GM23338 (cell line): ENCODE measurements around the gene PFN1. TPM values are rescaled to one million over a fixed set of nuclear protein-coding genes. Genes with fewer than 3 reads are reported as not detected.

Source experiments
- ATAC-seq: fragments of 200-7000 bp; cut with Tn5 transposase; 3 replicates; pipeline ENCODE4 v1.9.1; 2020
- DNase-seq: peaks from one replicate; pipeline ENCODE4 v3.0.0-alpha.2; 2015; ENCODE audit warnings: low spot score
- H2AFZ ChIP-seq: fragments of 200-600 bp; sonication (generic); 2 replicates; pipeline ENCODE4 v1.8.0; 2016; ENCODE audit warnings: antibody characterized with exemption, mild to moderate bottlenecking, moderate library complexity
- H3F3A ChIP-seq: fragments of 200-600 bp; sonication (generic); replicated peaks from 2 replicates; pipeline ENCODE4 v1.8.0; 2017; ENCODE audit warnings: antibody characterized with exemption, mixed run types, low read depth
- H3K27ac ChIP-seq: fragments of 200-600 bp; sonication (generic); 2 replicates; pipeline ENCODE4 v1.6.1; 2016; ENCODE audit warnings: low read depth
- H3K27me3 ChIP-seq: fragments of 200-600 bp; sonication (generic); 2 replicates; pipeline ENCODE4 v1.8.0; 2016; ENCODE audit warnings: mild to moderate bottlenecking, mixed run types, moderate library complexity; ENCODE audit not compliant: insufficient read depth
- H3K36me3 ChIP-seq: fragments of 200-600 bp; sonication (generic); 2 replicates; pipeline ENCODE4 v1.8.0; 2016; ENCODE audit warnings: mild to moderate bottlenecking; ENCODE audit not compliant: insufficient read depth
- H3K4me1 ChIP-seq: fragments of 200-600 bp; sonication (generic); 2 replicates; pipeline ENCODE4 v1.8.0; 2016; ENCODE audit warnings: mild to moderate bottlenecking, moderate library complexity; ENCODE audit not compliant: insufficient read depth
- H3K4me2 ChIP-seq: fragments of 200-600 bp; sonication (generic); 2 replicates; pipeline ENCODE4 v1.7.1; 2017; ENCODE audit warnings: mixed run types
- H3K4me3 ChIP-seq: fragments of 200-600 bp; sonication (generic); 2 replicates; pipeline ENCODE4 v1.6.1; 2016; ENCODE audit warnings: mixed run types
- H3K79me2 ChIP-seq: fragments of 200-600 bp; sonication (generic); replicated peaks from 2 replicates; pipeline ENCODE4 v1.8.0; 2017; ENCODE audit warnings: mild to moderate bottlenecking; ENCODE audit not compliant: insufficient read depth
- H3K9me2 ChIP-seq: fragments of 200-600 bp; sonication (generic); 2 replicates; pipeline ENCODE4 v1.8.0; 2017; ENCODE audit not compliant: insufficient read depth
- H4K20me1 ChIP-seq: fragments of 200-600 bp; sonication (generic); replicated peaks from 2 replicates; pipeline ENCODE4 v1.8.0; 2017; ENCODE audit warnings: mild to moderate bottlenecking; ENCODE audit not compliant: insufficient read depth
- H3K27ac Mint-ChIP-seq: 2 replicates; pipeline ENCODE4 v1.8.0; 2020; ENCODE audit warnings: inconsistent platforms, mild to moderate bottlenecking, moderate library complexity, mixed read lengths
- H3K27me3 Mint-ChIP-seq: 3 replicates; pipeline ENCODE4 v1.8.0; 2022; ENCODE audit warnings: low read depth, mild to moderate bottlenecking, moderate library complexity, mixed read lengths, inconsistent platforms; ENCODE audit not compliant: insufficient read depth, poor library complexity
- H3K36me3 Mint-ChIP-seq: 3 replicates; pipeline ENCODE4 v1.8.0; 2021; ENCODE audit warnings: low read depth, mild to moderate bottlenecking, inconsistent platforms, moderate library complexity, mixed read lengths
- H3K4me1 Mint-ChIP-seq: 3 replicates; pipeline ENCODE4 v1.8.0; 2020; ENCODE audit warnings: mild to moderate bottlenecking, inconsistent platforms, mixed read lengths
- H3K4me3 Mint-ChIP-seq: 3 replicates; pipeline ENCODE4 v1.8.0; 2021; ENCODE audit warnings: moderate library complexity, mild to moderate bottlenecking, inconsistent platforms, mixed read lengths
- H3K9me3 Mint-ChIP-seq: 3 replicates; pipeline ENCODE4 v1.8.0; 2020; ENCODE audit warnings: moderate library complexity, mild to moderate bottlenecking, inconsistent platforms, mixed read lengths
- CREB1 ChIP-seq: fragments of 250-450 bp; sonication (Bioruptor Pico); IDR thresholded peaks from 2 replicates; pipeline ENCODE4 v1.5.0; 2020; ENCODE audit warnings: low read depth, mild to moderate bottlenecking, moderate library complexity
- ETS1 ChIP-seq: IDR thresholded peaks from 2 replicates; pipeline ENCODE4 v1.6.1; 2016; ENCODE audit warnings: antibody characterized with exemption
- EZH2 ChIP-seq: fragments of 200-600 bp; sonication (generic); IDR thresholded peaks from one replicate; pipeline ENCODE4 v1.8.0; 2017; ENCODE audit warnings: antibody characterized with exemption, mild to moderate bottlenecking, low read depth; ENCODE audit not compliant: unreplicated experiment
- EZH2phosphoT487 ChIP-seq: fragments of 200-600 bp; sonication (generic); IDR thresholded peaks from one replicate; pipeline ENCODE4 v1.8.1; 2018; ENCODE audit warnings: antibody characterized with exemption; ENCODE audit not compliant: unreplicated experiment
- JUNB ChIP-seq: IDR thresholded peaks from one replicate; pipeline ENCODE4 v1.6.1; 2016; ENCODE audit warnings: antibody characterized with exemption; ENCODE audit not compliant: unreplicated experiment
- NANOG ChIP-seq: IDR thresholded peaks from 2 replicates; pipeline ENCODE4 v1.6.1; 2016; ENCODE audit warnings: antibody characterized with exemption, borderline replicate concordance
- POLR2AphosphoS5 ChIP-seq: IDR thresholded peaks from 2 replicates; pipeline ENCODE4 v1.6.1; 2016; ENCODE audit warnings: antibody characterized with exemption, low read depth
- STAT1 ChIP-seq: IDR thresholded peaks from one replicate; pipeline ENCODE4 v1.6.1; 2016; ENCODE audit warnings: antibody characterized with exemption; ENCODE audit not compliant: unreplicated experiment
- ZNF114 ChIP-seq: fragments of 250-450 bp; sonication (Bioruptor Pico); IDR thresholded peaks from 2 replicates; pipeline ENCODE4 v1.5.0; 2020; ENCODE audit warnings: mild to moderate bottlenecking, moderate library complexity
- polyA plus RNA-seq: library from polyadenylated mRNA; unstranded; fragments of >200 nt; fragmentation: Nextera tagmentation; extraction: Ambion mirVana; gene quantifications from 2 replicates; pipeline ENCODE4 v1.2.1, GENCODE V29; 2016
- total RNA-seq: library from RNA; depleted of rRNA; stranded (reverse); fragments of >200 nt; shearing (Covaris generic); gene quantifications from 2 replicates; pipeline ENCODE4 v1.2.3, GENCODE V29; 2014
- TF ChIP-seq, protein P1 (sequence below): IDR thresholded peaks from one replicate; pipeline ENCODE4 v1.6.1; 2018; ENCODE audit warnings: antibody characterized with exemption; ENCODE audit not compliant: unreplicated experiment
- TF ChIP-seq, protein P2 (sequence below), 2 experiments: fragments of 200-600 bp in 1 of 2; sonication (generic) in 1 of 2; conservative IDR thresholded peaks; 2 replicates each; pipeline versions ENCODE4 v1.5.1 to v1.6.1; 2016 to 2017; ENCODE audit warnings: antibody characterized with exemption in 2 of 2, low read depth in 2 of 2, mild to moderate bottlenecking in 2 of 2, moderate library complexity in 1 of 2

Gene PFN1
- total and polyA plus RNA-seq, 2 experiments from 2014 or later = 2,002 to 3,709 TPM

DNA sequence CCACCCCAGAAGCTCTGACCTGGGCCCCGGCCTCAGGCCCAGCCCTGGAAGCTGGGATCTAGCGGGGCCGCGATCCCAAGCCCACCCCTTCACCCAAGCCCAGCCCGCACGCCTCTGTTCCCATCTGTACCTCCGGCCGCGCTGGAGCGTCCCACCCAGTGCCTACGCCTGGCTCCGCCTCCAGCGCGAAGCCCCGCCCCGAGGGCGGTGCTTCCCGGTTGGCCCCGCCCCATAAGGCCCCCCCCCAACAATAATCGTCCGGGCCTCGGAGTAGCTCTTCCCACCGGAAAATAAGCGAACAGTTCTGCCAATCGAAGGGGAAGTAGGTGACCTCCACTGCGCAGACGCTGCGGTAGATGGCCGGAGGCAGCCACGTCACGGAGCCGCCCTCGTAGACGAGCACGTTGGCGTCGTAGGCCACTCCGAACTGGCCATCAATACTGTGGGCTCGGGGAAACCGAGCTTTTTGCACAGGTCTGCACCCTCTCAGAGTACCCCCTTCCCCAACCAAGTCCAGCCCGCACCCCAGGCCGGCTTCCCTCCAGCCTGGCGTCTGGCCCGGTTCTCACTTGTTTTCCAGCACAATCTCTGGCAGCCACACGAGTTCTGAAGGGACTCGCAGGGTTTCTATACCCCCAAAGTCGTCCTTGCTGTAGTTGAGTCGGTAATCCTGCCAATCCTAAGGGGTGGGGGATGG, 46.5 kb downstream of the PFN1 start (continued):
- TF ChIP-seq, protein P1, sequence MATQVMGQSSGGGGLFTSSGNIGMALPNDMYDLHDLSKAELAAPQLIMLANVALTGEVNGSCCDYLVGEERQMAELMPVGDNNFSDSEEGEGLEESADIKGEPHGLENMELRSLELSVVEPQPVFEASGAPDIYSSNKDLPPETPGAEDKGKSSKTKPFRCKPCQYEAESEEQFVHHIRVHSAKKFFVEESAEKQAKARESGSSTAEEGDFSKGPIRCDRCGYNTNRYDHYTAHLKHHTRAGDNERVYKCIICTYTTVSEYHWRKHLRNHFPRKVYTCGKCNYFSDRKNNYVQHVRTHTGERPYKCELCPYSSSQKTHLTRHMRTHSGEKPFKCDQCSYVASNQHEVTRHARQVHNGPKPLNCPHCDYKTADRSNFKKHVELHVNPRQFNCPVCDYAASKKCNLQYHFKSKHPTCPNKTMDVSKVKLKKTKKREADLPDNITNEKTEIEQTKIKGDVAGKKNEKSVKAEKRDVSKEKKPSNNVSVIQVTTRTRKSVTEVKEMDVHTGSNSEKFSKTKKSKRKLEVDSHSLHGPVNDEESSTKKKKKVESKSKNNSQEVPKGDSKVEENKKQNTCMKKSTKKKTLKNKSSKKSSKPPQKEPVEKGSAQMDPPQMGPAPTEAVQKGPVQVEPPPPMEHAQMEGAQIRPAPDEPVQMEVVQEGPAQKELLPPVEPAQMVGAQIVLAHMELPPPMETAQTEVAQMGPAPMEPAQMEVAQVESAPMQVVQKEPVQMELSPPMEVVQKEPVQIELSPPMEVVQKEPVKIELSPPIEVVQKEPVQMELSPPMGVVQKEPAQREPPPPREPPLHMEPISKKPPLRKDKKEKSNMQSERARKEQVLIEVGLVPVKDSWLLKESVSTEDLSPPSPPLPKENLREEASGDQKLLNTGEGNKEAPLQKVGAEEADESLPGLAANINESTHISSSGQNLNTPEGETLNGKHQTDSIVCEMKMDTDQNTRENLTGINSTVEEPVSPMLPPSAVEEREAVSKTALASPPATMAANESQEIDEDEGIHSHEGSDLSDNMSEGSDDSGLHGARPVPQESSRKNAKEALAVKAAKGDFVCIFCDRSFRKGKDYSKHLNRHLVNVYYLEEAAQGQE = no peak
- no peak for TF ChIP-seq ZNF114 (CRISPR knock-in tag)

DNA sequence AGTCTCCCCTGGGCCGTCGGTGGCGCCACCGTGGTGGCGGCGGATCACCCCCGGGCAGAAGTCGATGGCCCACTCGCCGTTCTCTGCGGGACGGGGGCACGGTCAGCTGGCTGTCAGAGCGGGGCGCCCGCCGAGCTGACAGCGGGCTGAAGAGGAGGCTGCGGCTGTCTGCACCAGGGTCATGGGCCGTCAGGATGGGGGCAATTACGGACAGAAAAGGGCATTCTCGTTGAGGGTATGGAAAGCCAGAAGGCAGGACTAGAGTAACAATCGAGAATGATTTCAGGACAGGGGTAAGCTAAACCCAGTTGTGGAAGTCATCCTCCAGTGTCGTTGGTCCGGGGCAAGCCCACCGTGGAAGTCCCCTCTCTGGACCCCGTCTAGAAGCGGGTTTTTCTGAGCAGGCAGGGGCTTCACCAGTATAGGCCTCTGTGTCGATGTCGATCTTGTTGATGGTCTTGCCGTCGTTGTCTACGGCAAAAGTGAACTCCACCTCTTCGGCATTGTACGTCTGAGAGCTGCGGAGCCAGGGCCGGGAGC, 47.2 kb downstream of the PFN1 start:
- no peak for ATAC-seq
- Histone ChIP-seq H2AFZ (no peak overlapping the region), H3K4me2 (peak overlapping the region; percentile 95)
- TF ChIP-seq POLR2AphosphoS5 (no peak), JUNB (no peak), CREB1 (CRISPR knock-in tag) (no peak), ETS1 (no peak), STAT1 (no peak), ZNF114 (CRISPR knock-in tag) (no peak), NANOG (no peak), EZH2 (no peak), EZH2phosphoT487 (no peak)
- TF ChIP-seq, protein P1 = no peak
- TF ChIP-seq, protein P2, sequence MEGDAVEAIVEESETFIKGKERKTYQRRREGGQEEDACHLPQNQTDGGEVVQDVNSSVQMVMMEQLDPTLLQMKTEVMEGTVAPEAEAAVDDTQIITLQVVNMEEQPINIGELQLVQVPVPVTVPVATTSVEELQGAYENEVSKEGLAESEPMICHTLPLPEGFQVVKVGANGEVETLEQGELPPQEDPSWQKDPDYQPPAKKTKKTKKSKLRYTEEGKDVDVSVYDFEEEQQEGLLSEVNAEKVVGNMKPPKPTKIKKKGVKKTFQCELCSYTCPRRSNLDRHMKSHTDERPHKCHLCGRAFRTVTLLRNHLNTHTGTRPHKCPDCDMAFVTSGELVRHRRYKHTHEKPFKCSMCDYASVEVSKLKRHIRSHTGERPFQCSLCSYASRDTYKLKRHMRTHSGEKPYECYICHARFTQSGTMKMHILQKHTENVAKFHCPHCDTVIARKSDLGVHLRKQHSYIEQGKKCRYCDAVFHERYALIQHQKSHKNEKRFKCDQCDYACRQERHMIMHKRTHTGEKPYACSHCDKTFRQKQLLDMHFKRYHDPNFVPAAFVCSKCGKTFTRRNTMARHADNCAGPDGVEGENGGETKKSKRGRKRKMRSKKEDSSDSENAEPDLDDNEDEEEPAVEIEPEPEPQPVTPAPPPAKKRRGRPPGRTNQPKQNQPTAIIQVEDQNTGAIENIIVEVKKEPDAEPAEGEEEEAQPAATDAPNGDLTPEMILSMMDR (conservative IDR thresholded peaks at IDR 0.05; ENCODE audit: low read depth in 2 of 2) = no peak

More for the DNA sequence above, 47.2 kb downstream of the PFN1 start:
- Mint-ChIP-seq H3K27me3 (peaks cover 29% of the 10 kb centered on the region), H3K27ac (no peak overlapping the region), H3K36me3 (peaks cover 1% of the 10 kb centered on the region; the same call in 2 of the 3 replicates), H3K4me1 (peaks cover 21% of the 10 kb centered on the region), H3K9me3 (no peaks in the 10 kb centered on the region), H3K4me3 (peak overlapping the region; percentile 85; the same call in 2 of the 3 replicates)
- no peaks in the 10 kb centered on the region for H3K79me2 ChIP-seq
- no peaks in the 10 kb centered on the region; the same call in 1 of the 2 replicates for H3K36me3 ChIP-seq
- H3F3A ChIP-seq = peaks cover 31% of the 10 kb centered on the region
- H3K9me2 ChIP-seq = no peaks in the 10 kb centered on the region
- peaks cover 9% of the 10 kb centered on the region for H3K27me3 ChIP-seq
- H3K4me3 ChIP-seq = peak overlapping the region; percentile 77
- H4K20me1 ChIP-seq = no peaks in the 10 kb centered on the region
- 0 out of 2 replicates have a peak, but pooled peaks cover 5% of the 10 kb centered on the region for H3K4me1 ChIP-seq
- DNase-seq = no peak
- no peak overlapping the region for H3K27ac ChIP-seq
